Measurements from ENCODE around the gene PEX14. TPM values are rescaled to one million over a fixed set of nuclear protein-coding genes. Genes with fewer than 3 reads are reported as not detected.

The PEX14 gene
- total and polyA plus RNA-seq, 2 donors (not counting 3 experiments of a cell fraction or from before 2014, with no cell fraction given) = 19.5 to 26.5 TPM

GRCh38 chr1:10553118-10553517, 78.4 kb downstream of the PEX14 start:
- Histone ChIP-seq H3K9me3 (replicated peaks; ENCODE audit: control insufficient read depth, insufficient read depth, low read length) (no peaks in the 10 kb centered on the region), H3K27me3 (ENCODE audit: control insufficient read depth in 2 of 2, insufficient read depth in 2 of 2, low read length in 2 of 2) (no peaks in the 10 kb centered on the region), H3K9me1 (replicated peaks; ENCODE audit: control insufficient read depth, extremely low read depth, insufficient read depth, low read length) (no peaks in the 10 kb centered on the region), H3K4me2 (ENCODE audit: insufficient read depth, low read length) (no peak overlapping the region), H3K4me1 (ENCODE audit: control insufficient read depth, extremely low read depth, insufficient read depth, low read length) (no peaks in the 10 kb centered on the region), H3K4me3 (replicated peaks in 1 of 3; ENCODE audit: insufficient read depth in 1 of 3, low read depth in 1 of 3, low read length in 3 of 3) (no peak overlapping the region), H2AFZ (ENCODE audit: low read depth, low read length) (no peak overlapping the region), H3K27ac (ENCODE audit: insufficient read depth, low read depth, low read length) (no peak overlapping the region), H3K9ac (replicated peaks; ENCODE audit: extremely low read depth, insufficient read depth, low read length) (no peak overlapping the region), H3K36me3 (ENCODE audit: control insufficient read depth in 2 of 2, extremely low read depth in 1 of 2, insufficient read depth in 2 of 2, low read length in 2 of 2) (no peaks in the 10 kb centered on the region), H3K79me2 (ENCODE audit: control insufficient read depth, insufficient read depth, low read length) (no peaks in the 10 kb centered on the region), H4K20me1 (replicated peaks; ENCODE audit: control insufficient read depth, extremely low read depth, insufficient read depth, low read length) (no peaks in the 10 kb centered on the region)
- ChIA-PET POLR2A (no interaction called here), CTCF (interaction anchor here (0.8 to 1.2 kb wide), 2 partner anchors 9 to 13 kb away, joined by 3 read pairs; no protein-coding TSS in a partner anchor)
- dilution Hi-C loops (cut with MboI; ENCODE audit: extremely low pct_ligation_motif_present, low sequenced_read_pairs) = no loop called here
- no peak for DNase-seq (ENCODE audit: low read depth, low spot score)
- TF ChIP-seq JUN (IDR thresholded peaks at IDR 0.05; ENCODE audit: borderline replicate concordance, insufficient read depth, insufficient read length, low read depth) = no peak
- no peak for TF ChIP-seq GATA2 (IDR thresholded peaks at IDR 0.05; ENCODE audit: insufficient read depth, insufficient read length, low read depth, low read length)
- TF ChIP-seq MYC (IDR thresholded peaks at IDR 0.05; ENCODE audit: low read depth, low read length) = no peak
- TF ChIP-seq MAX (IDR thresholded peaks at IDR 0.05; ENCODE audit: insufficient read depth, insufficient read length) = no peak
- TF ChIP-seq POLR2AphosphoS5 (IDR thresholded peaks at IDR 0.05; ENCODE audit: insufficient read depth, low read depth, low read length) = no peak
- no peak for TF ChIP-seq POLR2A (IDR thresholded peaks at IDR 0.05; ENCODE audit: low read depth, low read length)
- no peak for TF ChIP-seq CTCF (IDR thresholded peaks at IDR 0.05; ENCODE audit: extremely low read depth in 1 of 2, insufficient read depth in 1 of 2, low read depth in 1 of 2, low read length in 2 of 2)
- no peak for TF ChIP-seq FOS (IDR thresholded peaks at IDR 0.05; ENCODE audit: borderline replicate concordance, insufficient read depth, low read length)
- TF ChIP-seq EZH2 (IDR thresholded peaks at IDR 0.05; ENCODE audit: borderline replicate concordance, low read depth, low read length, severe bottlenecking) = no peak
- intact Hi-C loops (cut with micrococcal nuclease) = no loop called here
- no TSS peak for BruUV-seq (replicated peaks)
- FAIRE-seq = no peak

All from endothelial cell of umbilical vein (primary cell).